Osteoblast (primary cell): ENCODE results near the gene KAZN. TPM values are rescaled to one million over a fixed set of nuclear protein-coding genes. Genes with fewer than 3 reads are reported as not detected.
"Not testable (repeated sequence)": the region's sequence is repeated elsewhere in the genome, so short reads cannot be mapped to it uniquely, and the experiment has no call there.

ENCODE experiments used
- DNase-seq: peaks from one replicate; pipeline ENCODE4 v3.0.0; 2011; ENCODE audit warnings: low spot score, mixed read lengths; ENCODE audit not compliant: insufficient read length; ENCODE audit errors: missing footprints
- H2AFZ ChIP-seq: 2 replicates; pipeline ENCODE4 v1.6.0; 2011; ENCODE audit warnings: mild to moderate bottlenecking, low read length
- H3K27ac ChIP-seq: 2 replicates; pipeline ENCODE4 v1.5.1; 2011; ENCODE audit warnings: mild to moderate bottlenecking, low read depth, low read length, moderate library complexity
- H3K27me3 ChIP-seq: 2 replicates; pipeline ENCODE4 v1.6.0; 2012; ENCODE audit warnings: mild to moderate bottlenecking, control low read depth, inconsistent platforms, low read length, moderate library complexity; ENCODE audit not compliant: insufficient read depth
- H3K36me3 ChIP-seq: 2 replicates; pipeline ENCODE4 v1.5.1; 2011; ENCODE audit warnings: mild to moderate bottlenecking, low read length, control low read depth, moderate library complexity; ENCODE audit not compliant: insufficient read depth
- H3K4me1 ChIP-seq: 2 replicates; pipeline ENCODE4 v1.5.1; 2011; ENCODE audit warnings: mild to moderate bottlenecking, low read length, control low read depth, moderate library complexity; ENCODE audit not compliant: insufficient read depth
- H3K4me2 ChIP-seq: 2 replicates; pipeline ENCODE4 v1.6.0; 2011; ENCODE audit warnings: mild to moderate bottlenecking, low read length; ENCODE audit not compliant: insufficient read depth
- H3K4me3 ChIP-seq: fragments of 200-600 bp; sonication (generic); 3 replicates; pipeline ENCODE4 v1.5.1; 2012; ENCODE audit warnings: mild to moderate bottlenecking, low read length, inconsistent platforms; ENCODE audit not compliant: insufficient read depth
- H3K79me2 ChIP-seq: 2 replicates; pipeline ENCODE4 v1.6.0; 2012; ENCODE audit warnings: mild to moderate bottlenecking, low read length, control low read depth, inconsistent platforms; ENCODE audit not compliant: insufficient read depth
- H3K9me3 ChIP-seq: 2 replicates; pipeline ENCODE4 v1.5.1; 2011; ENCODE audit warnings: low read depth, low read length, control low read depth
- H4K20me1 ChIP-seq: 2 replicates; pipeline ENCODE4 v1.6.0; 2012; ENCODE audit warnings: mild to moderate bottlenecking, low read length, control low read depth; ENCODE audit not compliant: insufficient read depth
- CTCF ChIP-seq: IDR thresholded peaks from 2 replicates; pipeline ENCODE4 v1.5.1; 2011; ENCODE audit warnings: mild to moderate bottlenecking, low read depth, low read length, moderate library complexity; ENCODE audit errors: extremely low read depth
- total RNA-seq: library from RNA; depleted of rRNA; stranded (reverse); fragments of >200 nt; gene quantifications from 2 replicates; pipeline ENCODE4 v1.2.3, GENCODE V29; 2012

KAZN gene
- total RNA-seq, 1 donor = 9.0 TPM

DNA sequence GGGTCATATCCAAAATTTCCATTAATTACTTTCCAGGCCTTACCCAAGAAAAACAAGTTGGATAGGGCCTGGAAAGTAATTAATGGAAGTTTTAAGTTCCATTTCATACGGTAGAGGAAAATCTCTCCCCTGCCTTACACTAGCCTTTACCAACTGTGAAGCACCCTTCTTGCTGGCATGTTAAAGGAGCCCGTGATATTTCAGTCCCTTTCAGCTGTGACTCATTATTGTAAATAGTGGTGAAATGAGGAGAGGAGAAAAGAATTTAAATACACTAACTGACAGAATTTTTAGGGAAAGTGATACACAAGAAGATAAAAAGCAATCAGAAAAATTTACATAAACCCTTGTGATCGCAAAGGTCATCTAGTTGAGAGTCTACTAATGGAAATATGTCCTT, 20.3 kb upstream of the KAZN start:
- DNase-seq = peak; percentile 93

DNA sequence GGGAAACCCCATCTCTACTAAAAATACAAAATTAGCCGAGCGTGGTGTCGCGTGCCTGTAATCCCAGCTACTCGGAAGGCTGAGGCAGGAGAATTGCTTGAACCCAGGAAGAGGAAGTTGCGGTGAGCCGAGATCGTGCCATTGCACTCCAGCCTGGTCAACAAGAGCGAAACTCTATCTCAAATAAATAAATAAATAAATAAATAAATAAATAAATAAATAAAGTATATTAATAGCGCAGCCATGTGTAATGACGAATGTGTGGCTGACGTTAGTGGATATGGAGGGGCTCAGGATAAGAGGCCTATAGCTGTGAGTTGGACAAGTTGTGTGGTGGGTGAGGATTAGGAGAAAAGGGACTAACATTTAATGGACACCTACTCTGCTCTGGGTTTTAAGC, 18.2 kb upstream of the KAZN start:
- not testable (repeated sequence) for H3K27me3 ChIP-seq, H3K4me3 ChIP-seq, H3K36me3 ChIP-seq, H3K9me3 ChIP-seq, H3K4me2 ChIP-seq, H3K27ac ChIP-seq, H4K20me1 ChIP-seq, H2AFZ ChIP-seq, H3K79me2 ChIP-seq, DNase-seq, H3K4me1 ChIP-seq

More for the DNA sequence above, 20.3 kb upstream of the KAZN start:
- H3K4me3 ChIP-seq = no peak overlapping the region
- no peak overlapping the region for H3K4me2 ChIP-seq
- H3K79me2 ChIP-seq = no peaks in the 10 kb centered on the region
- H3K27ac ChIP-seq = no peak overlapping the region
- no peak for TF ChIP-seq CTCF
- H4K20me1 ChIP-seq = no peaks in the 10 kb centered on the region
- peaks cover 2% of the 10 kb centered on the region for H3K27me3 ChIP-seq
- H3K4me1 ChIP-seq = peaks cover 6% of the 10 kb centered on the region
- H3K36me3 ChIP-seq = no peaks in the 10 kb centered on the region
- H3K9me3 ChIP-seq = no peaks in the 10 kb centered on the region
- H2AFZ ChIP-seq = no peak overlapping the region

DNA sequence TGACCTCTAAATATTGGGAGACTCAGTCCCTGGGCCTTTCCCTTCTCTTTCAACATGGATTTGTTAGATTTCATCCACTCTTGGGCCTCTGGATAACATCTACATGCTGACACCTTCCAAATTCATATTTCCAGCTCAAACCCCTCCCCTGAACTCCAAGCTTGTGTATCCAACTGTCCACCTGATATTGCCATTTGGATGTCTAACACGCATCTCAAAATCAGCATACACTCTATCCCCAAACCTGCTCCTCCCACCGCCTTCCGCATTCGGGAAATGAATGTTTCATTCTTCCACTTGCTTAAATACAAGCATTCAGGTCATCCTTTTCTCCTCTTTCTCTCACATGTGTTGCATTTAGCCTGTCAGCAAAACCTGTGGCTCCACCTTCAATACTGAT, 17.5 kb upstream of the KAZN start:
- Histone ChIP-seq H3K4me2 (no peak overlapping the region), H3K9me3 (no peaks in the 10 kb centered on the region), H3K27me3 (peaks cover 2% of the 10 kb centered on the region), H2AFZ (no peak overlapping the region), H4K20me1 (no peaks in the 10 kb centered on the region), H3K27ac (no peak overlapping the region), H3K36me3 (no peaks in the 10 kb centered on the region), H3K4me1 (peaks cover 6% of the 10 kb centered on the region), H3K79me2 (no peaks in the 10 kb centered on the region), H3K4me3 (no peak overlapping the region)
- no peak for TF ChIP-seq CTCF
- no peak for DNase-seq

DNA sequence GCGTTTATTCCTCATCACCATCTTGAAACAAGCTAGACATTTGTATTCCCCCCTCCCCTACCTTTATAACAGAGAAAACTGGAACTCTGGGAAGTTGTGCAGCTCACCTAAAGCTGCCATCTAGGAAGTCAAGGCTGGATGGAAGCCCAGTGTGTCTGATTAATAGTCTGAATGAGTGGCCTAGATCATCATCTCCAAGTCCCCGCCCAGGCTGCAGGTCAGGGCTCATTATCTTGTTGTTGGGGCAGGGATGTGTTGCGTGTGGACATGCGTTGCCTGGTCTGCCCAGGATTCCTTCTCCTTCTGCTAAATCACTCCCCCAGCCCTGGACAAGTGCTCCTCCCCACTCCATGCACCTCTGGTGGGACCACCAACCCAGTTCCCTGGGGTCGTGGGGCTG, 14.7 kb upstream of the KAZN start:
- H2AFZ ChIP-seq = no peak overlapping the region
- DNase-seq = no peak
- no peaks in the 10 kb centered on the region for H3K9me3 ChIP-seq
- no peak overlapping the region for H3K4me2 ChIP-seq
- H4K20me1 ChIP-seq = no peaks in the 10 kb centered on the region
- H3K27ac ChIP-seq = no peak overlapping the region
- H3K79me2 ChIP-seq = no peaks in the 10 kb centered on the region
- no peak for TF ChIP-seq CTCF
- no peaks in the 10 kb centered on the region for H3K36me3 ChIP-seq
- H3K4me3 ChIP-seq = no peak overlapping the region
- no peaks in the 10 kb centered on the region for H3K4me1 ChIP-seq
- peaks cover 3% of the 10 kb centered on the region for H3K27me3 ChIP-seq
